Trophoblast cell (in vitro differentiated cells and primary cell): ENCODE data around the gene SWI5.

ENCODE experiments used
- DNase-seq, 2 donors: peaks; one replicate each; pipeline ENCODE4 v3.0.0-alpha.2; 2016
- H2AFZ ChIP-seq: 2 replicates; pipeline ENCODE4 v1.6.1; 2013; ENCODE audit warnings: low read length, moderate library complexity, mild to moderate bottlenecking; ENCODE audit not compliant: insufficient read depth, poor library complexity
- H2AK5ac ChIP-seq: 2 replicates; pipeline ENCODE4 v1.6.1; 2013; ENCODE audit warnings: mild to moderate bottlenecking, low read length
- H2BK120ac ChIP-seq: 2 replicates; pipeline ENCODE4 v1.6.1; 2013; ENCODE audit warnings: low read length, mild to moderate bottlenecking, moderate library complexity; ENCODE audit not compliant: insufficient read depth, poor library complexity
- H2BK12ac ChIP-seq: 2 replicates; pipeline ENCODE4 v1.6.1; 2013; ENCODE audit warnings: mild to moderate bottlenecking, low read length, moderate library complexity
- H2BK5ac ChIP-seq: 2 replicates; pipeline ENCODE4 v1.6.1; 2013; ENCODE audit warnings: low read length, low read depth, moderate library complexity, mild to moderate bottlenecking; ENCODE audit not compliant: poor library complexity
- H3K14ac ChIP-seq: 2 replicates; pipeline ENCODE4 v1.6.1; 2013; ENCODE audit warnings: mild to moderate bottlenecking, low read length
- H3K18ac ChIP-seq: 2 replicates; pipeline ENCODE4 v1.6.1; 2013; ENCODE audit warnings: mild to moderate bottlenecking, low read length
- H3K23ac ChIP-seq: 2 replicates; pipeline ENCODE4 v1.6.1; 2013; ENCODE audit warnings: low read length
- H3K27ac ChIP-seq: 2 replicates; pipeline ENCODE4 v1.5.1; 2013; ENCODE audit warnings: low read depth, mild to moderate bottlenecking, inconsistent platforms, low read length, moderate library complexity
- H3K27me3 ChIP-seq: 2 replicates; pipeline ENCODE4 v1.6.1; 2013; ENCODE audit warnings: inconsistent platforms, mild to moderate bottlenecking, low read length, moderate library complexity; ENCODE audit not compliant: insufficient read depth
- H3K36me3 ChIP-seq, 2 experiments: 1 replicate in 1 of 2; 2 replicates in 1 of 2; pipeline ENCODE4 v1.6.1; 2013; ENCODE audit warnings: low read length in 2 of 2, mild to moderate bottlenecking in 2 of 2, moderate library complexity in 1 of 2; ENCODE audit not compliant: insufficient read depth in 2 of 2, control insufficient read depth in 1 of 2
- H3K4ac ChIP-seq: 2 replicates; pipeline ENCODE4 v1.6.1; 2013; ENCODE audit warnings: low read depth, mild to moderate bottlenecking, low read length, moderate library complexity
- H3K4me1 ChIP-seq, 2 experiments: 1 replicate in 1 of 2; 2 replicates in 1 of 2; pipeline ENCODE4 v1.6.1; 2013; ENCODE audit warnings: low read length in 2 of 2, mild to moderate bottlenecking in 2 of 2, moderate library complexity in 1 of 2; ENCODE audit not compliant: insufficient read depth in 2 of 2, control insufficient read depth in 1 of 2
- H3K4me2 ChIP-seq: 2 replicates; pipeline ENCODE4 v1.6.1; 2013; ENCODE audit warnings: inconsistent platforms, mild to moderate bottlenecking, low read length, moderate library complexity
- H3K4me3 ChIP-seq: 2 replicates; pipeline ENCODE4 v1.5.1; 2013; ENCODE audit warnings: mild to moderate bottlenecking, low read depth, low read length, inconsistent platforms
- H3K79me1 ChIP-seq: one replicate; pipeline ENCODE4 v1.6.1; 2013; ENCODE audit warnings: low read length
- H3K79me2 ChIP-seq: 2 replicates; pipeline ENCODE4 v1.6.1; 2013; ENCODE audit warnings: low read length, mild to moderate bottlenecking; ENCODE audit not compliant: control insufficient read depth, insufficient read depth, poor library complexity
- H3K9ac ChIP-seq: 2 replicates; pipeline ENCODE4 v1.6.1; 2013; ENCODE audit warnings: mild to moderate bottlenecking, low read length
- H3K9me3 ChIP-seq: 2 replicates; pipeline ENCODE4 v1.6.1; 2013; ENCODE audit warnings: low read depth, mild to moderate bottlenecking, control low read depth, inconsistent platforms, low read length; ENCODE audit not compliant: insufficient read depth
- H4K12ac ChIP-seq: 2 replicates; pipeline ENCODE4 v1.6.1; 2013; ENCODE audit warnings: low read depth, mild to moderate bottlenecking, low read length, moderate library complexity
- H4K8ac ChIP-seq: 2 replicates; pipeline ENCODE4 v1.6.1; 2013; ENCODE audit warnings: low read depth, mild to moderate bottlenecking, low read length, moderate library complexity
- H4K91ac ChIP-seq: one replicate; pipeline ENCODE4 v1.6.1; 2013; ENCODE audit warnings: low read depth, mild to moderate bottlenecking, low read length, moderate library complexity
- WGBS: extraction: QIAGEN DNeasy Blood & Tissue Kit; methylation state at CpG from one replicate; pipeline ENCODE4 v1.1.7; 2013; ENCODE audit warnings: missing lambda C conversion rate; ENCODE audit not compliant: insufficient read length, insufficient coverage; ENCODE audit errors: extremely low coverage; 5-methylcytosine and 5-hydroxymethylcytosine counted together

SWI5 gene

GRCh38 chr9:128257907-128258306, 18.2 kb upstream of the SWI5 start:
- Histone ChIP-seq H2BK12ac (no peak overlapping the region), H3K79me2 (no peaks in the 10 kb centered on the region), H3K4me1 (peaks cover 2 to 4% of the 10 kb centered on the region in 2 experiments), H3K27ac (no peak overlapping the region), H3K4me3 (no peak overlapping the region), H3K4me2 (no peak overlapping the region), H3K36me3 (peaks cover 63 to 68% of the 10 kb centered on the region in 2 experiments), H3K4ac (no peak overlapping the region), H3K27me3 (no peaks in the 10 kb centered on the region), H3K23ac (no peak overlapping the region), H4K12ac (no peak overlapping the region), H3K9ac (no peak overlapping the region), H3K79me1 (no peaks in the 10 kb centered on the region), H2AFZ (no peak overlapping the region), H3K18ac (no peak overlapping the region), H3K14ac (no peak overlapping the region), H2BK5ac (no peak overlapping the region), H2AK5ac (no peak overlapping the region), H3K9me3 (no peaks in the 10 kb centered on the region), H2BK120ac (no peak overlapping the region), H4K8ac (no peak overlapping the region), H4K91ac (no peak overlapping the region)
- no CpG with 5 or more reads among the region's 11 CpGs for WGBS
- no peak for DNase-seq

DNA sequence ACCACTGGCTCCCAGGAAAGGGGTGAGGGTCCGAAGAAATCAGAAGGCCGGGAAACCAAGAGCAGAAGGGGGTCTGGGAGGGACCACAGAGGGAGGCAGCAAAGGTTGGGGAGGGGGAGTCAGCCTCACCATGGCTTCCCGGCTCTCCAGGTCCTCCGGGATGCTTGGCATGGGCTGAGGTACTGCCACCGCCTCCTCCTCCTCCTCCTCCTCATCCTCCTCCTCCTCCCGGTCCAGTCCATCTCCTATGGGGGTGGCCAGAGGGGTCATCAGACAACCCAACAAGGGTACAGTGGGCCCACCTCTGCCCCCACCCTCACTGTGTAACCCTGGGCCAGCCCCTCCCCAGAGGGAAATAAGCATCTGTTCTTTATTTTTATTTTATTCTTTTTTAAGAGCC, 17.8 kb upstream of the SWI5 start:
- no peaks in the 10 kb centered on the region for H3K79me1 ChIP-seq
- no peak overlapping the region for H4K12ac ChIP-seq
- H3K14ac ChIP-seq = no peak overlapping the region
- H4K8ac ChIP-seq = no peak overlapping the region
- no peak overlapping the region for H3K23ac ChIP-seq
- no peaks in the 10 kb centered on the region for H3K79me2 ChIP-seq
- H3K4ac ChIP-seq = no peak overlapping the region
- no peaks in the 10 kb centered on the region for H3K9me3 ChIP-seq
- DNase-seq = no peak
- no peaks in the 10 kb centered on the region for H3K27me3 ChIP-seq
- peaks cover 61 to 72% of the 10 kb centered on the region in 2 experiments for H3K36me3 ChIP-seq
- no peak overlapping the region for H2AFZ ChIP-seq
- no peak overlapping the region for H2BK12ac ChIP-seq
- no peak overlapping the region for H3K4me2 ChIP-seq
- no peak overlapping the region for H3K27ac ChIP-seq
- no peak overlapping the region for H3K9ac ChIP-seq
- peaks cover 2 to 4% of the 10 kb centered on the region in 2 experiments for H3K4me1 ChIP-seq
- no CpG with 5 or more reads among the region's 6 CpGs for WGBS
- H2BK120ac ChIP-seq = no peak overlapping the region
- H3K18ac ChIP-seq = no peak overlapping the region
- H2AK5ac ChIP-seq = no peak overlapping the region
- no peak overlapping the region for H2BK5ac ChIP-seq
- no peak overlapping the region for H4K91ac ChIP-seq
- no peak overlapping the region for H3K4me3 ChIP-seq

- Histone ChIP-seq H3K36me3 (peaks cover 63 to 68% of the 10 kb centered on the region in 2 experiments), H2AK5ac (no peak overlapping the region), H4K91ac (no peak overlapping the region), H4K12ac (no peak overlapping the region), H2BK12ac (no peak overlapping the region), H3K4me3 (no peak overlapping the region), H4K8ac (no peak overlapping the region), H2BK5ac (no peak overlapping the region), H3K23ac (no peak overlapping the region), H3K18ac (no peak overlapping the region), H3K14ac (no peak overlapping the region), H3K4ac (no peak overlapping the region), H3K4me1 (peaks cover under 1 to 4% of the 10 kb centered on the region in 2 experiments), H2AFZ (no peak overlapping the region), H3K9me3 (no peaks in the 10 kb centered on the region), H3K79me2 (no peaks in the 10 kb centered on the region), H3K27me3 (no peaks in the 10 kb centered on the region), H3K9ac (no peak overlapping the region), H3K4me2 (no peak overlapping the region), H3K79me1 (no peaks in the 10 kb centered on the region), H3K27ac (no peak overlapping the region), H2BK120ac (no peak overlapping the region)
- WGBS = no CpG with 5 or more reads among the region's 9 CpGs
- DNase-seq = no peak
These were observed 16.9 kb upstream of the SWI5 start for GRCh38 chr9:128259156-128259555.

GRCh38 chr9:128260340-128260739, 15.7 kb upstream of the SWI5 start:
- Histone ChIP-seq H4K91ac (no peak overlapping the region), H3K23ac (no peak overlapping the region)
- WGBS = no CpG with 5 or more reads among the region's 17 CpGs

More at GRCh38 chr9:128260340-128260739, 15.7 kb upstream of the SWI5 start:
- Histone ChIP-seq H3K4me2 (no peak overlapping the region), H3K4me1 (no peaks in the 10 kb centered on the region), H3K9me3 (no peaks in the 10 kb centered on the region), H3K9ac (no peak overlapping the region), H3K4me3 (no peak overlapping the region), H4K8ac (no peak overlapping the region), H3K18ac (no peak overlapping the region), H2BK5ac (no peak overlapping the region), H3K4ac (no peak overlapping the region), H3K79me2 (no peaks in the 10 kb centered on the region), H3K27me3 (no peaks in the 10 kb centered on the region), H3K79me1 (no peaks in the 10 kb centered on the region), H3K36me3 (peaks cover 65 to 75% of the 10 kb centered on the region in 2 experiments), H4K12ac (no peak overlapping the region), H3K14ac (no peak overlapping the region), H2BK120ac (no peak overlapping the region), H2AFZ (no peak overlapping the region), H2BK12ac (no peak overlapping the region), H2AK5ac (no peak overlapping the region), H3K27ac (no peak overlapping the region)
- no peak for DNase-seq
